Choroid plexus epithelial cell (primary cell): ENCODE data around the gene KCNB1.

Experiments used
- DNase-seq: peaks from one replicate; pipeline ENCODE4 v3.0.0-alpha.2; 2010; ENCODE audit warnings: low read depth
- H3K4me3 ChIP-seq: 2 replicates; pipeline ENCODE4 v1.5.1; 2011; ENCODE audit warnings: low read depth, mild to moderate bottlenecking, control low read depth, low read length, moderate library complexity
- CTCF ChIP-seq: conservative IDR thresholded peaks from 2 replicates; pipeline ENCODE4 v1.5.1; 2011; ENCODE audit warnings: low read depth, mild to moderate bottlenecking, control low read depth, inconsistent platforms, low read length, moderate library complexity

The KCNB1 gene

GRCh38 chr20:49395183-49395582 lies 87.3 kb downstream of the KCNB1 start:
- H3K4me3 ChIP-seq: no peak overlapping the region
- no peak for TF ChIP-seq CTCF
- no peak for DNase-seq

- no peak for DNase-seq
- no peak for TF ChIP-seq CTCF
These were observed 87.7 kb downstream of the KCNB1 start for GRCh38 chr20:49394757-49395156.

GRCh38 chr20:49394264-49394663 lies 88.2 kb downstream of the KCNB1 start:
- no peak for TF ChIP-seq CTCF
- DNase-seq: peak; percentile 61
- H3K4me3 ChIP-seq: no peak overlapping the region

More at GRCh38 chr20:49394757-49395156, 87.7 kb downstream of the KCNB1 start:
- no peak overlapping the region for H3K4me3 ChIP-seq

- DNase-seq: no peak
- no peak for TF ChIP-seq CTCF
- H3K4me3 ChIP-seq: no peak overlapping the region
These were observed 88.7 kb downstream of the KCNB1 start for GRCh38 chr20:49393803-49394202.

GRCh38 chr20:49392745-49393144 lies 89.7 kb downstream of the KCNB1 start:
- no peak for TF ChIP-seq CTCF
- no peak overlapping the region for H3K4me3 ChIP-seq
- no peak for DNase-seq

- DNase-seq: no peak
- no peak for TF ChIP-seq CTCF
- no peak overlapping the region for H3K4me3 ChIP-seq
These were observed 90.8 kb downstream of the KCNB1 start for GRCh38 chr20:49391404-49392245.

GRCh38 chr20:49389854-49390253 lies 92.6 kb downstream of the KCNB1 start:
- TF ChIP-seq CTCF: no peak
- H3K4me3 ChIP-seq: no peak overlapping the region
- DNase-seq: no peak
